Measurements from ENCODE around the gene RAB6B.

RAB6B gene

GRCh38 chr3:133930341-133930933, 34.8 kb upstream of the RAB6B start:
- DNase-seq: no peak

- DNase-seq: no peak
These were observed 33.4 kb upstream of the RAB6B start for GRCh38 chr3:133928903-133929607.

GRCh38 chr3:133928136-133928893, 32.6 kb upstream of the RAB6B start:
- no peak for DNase-seq

GRCh38 chr3:133927540-133928066, 31.9 kb upstream of the RAB6B start:
- peak; percentile 76 to 78 for DNase-seq

- no peak for DNase-seq
These were observed 31.3 kb upstream of the RAB6B start for GRCh38 chr3:133926736-133927539.

GRCh38 chr3:133925960-133926735, 30.5 kb upstream of the RAB6B start:
- no peak for DNase-seq

GRCh38 chr3:133924041-133924440, 28.4 kb upstream of the RAB6B start:
- no peak for DNase-seq

- DNase-seq: no peak
These were observed 25.9 kb upstream of the RAB6B start for GRCh38 chr3:133921592-133921991.

- DNase-seq: no peak
These were observed 21.5 kb upstream of the RAB6B start for GRCh38 chr3:133917144-133917543.

GRCh38 chr3:133915685-133916658, 20.3 kb upstream of the RAB6B start:
- no peak for DNase-seq

- DNase-seq: no peak
These were observed 19.3 kb upstream of the RAB6B start for GRCh38 chr3:133914839-133915600.

- DNase-seq: no peak
These were observed 14.7 kb upstream of the RAB6B start for GRCh38 chr3:133910422-133910821.

- no peak for DNase-seq
These were observed 9.7 kb upstream of the RAB6B start for GRCh38 chr3:133905376-133905775.

GRCh38 chr3:133901847-133902246, 6.2 kb upstream of the RAB6B start:
- no peak for DNase-seq

GRCh38 chr3:133901083-133901482, 5.4 kb upstream of the RAB6B start:
- no peak for DNase-seq

- no peak for DNase-seq
These were observed 3.6 kb upstream of the RAB6B start for GRCh38 chr3:133899311-133899710.

GRCh38 chr3:133897547-133897946, 1.9 kb upstream of the RAB6B start:
- DNase-seq: no peak

- DNase-seq: no peak
These were observed 500 bp upstream of the RAB6B start for GRCh38 chr3:133896002-133896761.

Data from stimulated activated CD4-positive, alpha-beta T cell treated with anti-CD3 and anti-CD28 coated beads, Interleukin-2, amount 100 ng/mL, for 24 hours (primary cell).